ENCODE measurements around the gene ACBD6. TPM values are rescaled to one million over a fixed set of nuclear protein-coding genes. Genes with fewer than 3 reads are reported as not detected.

ACBD6 gene
- total RNA-seq, 1 experiment from 2014 or later: 74.0 TPM

DNA sequence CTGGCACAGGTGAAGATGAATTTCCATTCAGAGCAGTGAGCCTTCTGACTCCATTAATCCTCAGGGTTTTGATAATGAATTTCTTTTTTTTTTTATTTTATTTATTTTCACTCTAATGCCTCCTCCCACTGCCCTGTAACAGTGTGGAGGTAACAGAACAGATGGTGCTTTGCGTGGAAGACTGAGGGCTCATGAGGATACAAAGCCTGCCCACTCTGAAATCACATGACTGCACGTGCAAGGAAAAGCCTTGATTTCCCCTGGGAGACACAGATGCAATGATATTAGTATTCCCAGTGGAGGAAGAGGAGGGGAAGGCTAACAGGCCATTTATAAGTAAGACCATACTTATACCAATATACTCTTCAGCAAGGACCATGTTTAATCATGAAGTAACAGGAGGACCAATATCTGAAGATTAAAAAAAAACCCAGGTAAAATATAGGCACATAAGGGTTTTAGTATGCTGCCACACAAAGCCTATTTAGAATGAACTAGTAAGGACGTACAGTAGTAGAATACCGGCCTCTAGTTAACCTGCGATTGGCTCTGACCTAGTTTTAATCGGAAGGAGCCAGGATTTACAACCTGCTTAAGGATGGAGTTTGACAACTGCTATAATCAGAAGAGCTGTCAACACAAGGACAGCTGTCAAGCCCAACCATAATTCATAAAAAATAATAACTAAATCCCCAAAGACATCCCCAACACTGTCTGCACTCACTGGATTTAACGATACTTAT lies 202.7 kb downstream of the ACBD6 start:
- no peaks in the 10 kb centered on the region for H3K36me3 ChIP-seq (ENCODE audit: insufficient read depth, low read length)
- H3K27me3 ChIP-seq (ENCODE audit: low read length): no peaks in the 10 kb centered on the region
- H3K79me2 ChIP-seq (ENCODE audit: low read length): peaks cover 12% of the 10 kb centered on the region; the same call in 1 of the 2 replicates
- H2AFZ ChIP-seq (ENCODE audit: low read length): no peak overlapping the region
- DNase-seq: no peak
- H3K9ac ChIP-seq (ENCODE audit: low read length): no peak overlapping the region
- H3K4me3 ChIP-seq (ENCODE audit: low read length): no peak overlapping the region
- no peaks in the 10 kb centered on the region for H3K9me2 ChIP-seq (replicated peaks; ENCODE audit: insufficient read depth, low read length)
- H3K4me2 ChIP-seq (ENCODE audit: low read depth, low read length, poor library complexity, severe bottlenecking): peak overlapping the region; percentile 27
- H3K27ac ChIP-seq (ENCODE audit: low read length): peak overlapping the region; percentile 44
- H4K20me1 ChIP-seq (ENCODE audit: insufficient read depth, low read depth, low read length): no peaks in the 10 kb centered on the region
- H3K9me3 ChIP-seq (ENCODE audit: low read length): no peaks in the 10 kb centered on the region
- H3K4me1 ChIP-seq (ENCODE audit: low read length): peaks cover 25% of the 10 kb centered on the region

GRCh38 chr1:180295999-180296398 lies 206.4 kb downstream of the ACBD6 start:
- Histone ChIP-seq H3K27ac (ENCODE audit: low read length) (no peak overlapping the region), H3K36me3 (ENCODE audit: insufficient read depth, low read length) (no peaks in the 10 kb centered on the region), H3K9me2 (replicated peaks; ENCODE audit: insufficient read depth, low read length) (no peaks in the 10 kb centered on the region), H3K27me3 (ENCODE audit: low read length) (no peaks in the 10 kb centered on the region), H3K9me3 (ENCODE audit: low read length) (no peaks in the 10 kb centered on the region), H3K4me2 (ENCODE audit: low read depth, low read length, poor library complexity, severe bottlenecking) (no peak overlapping the region), H2AFZ (ENCODE audit: low read length) (no peak overlapping the region), H3K79me2 (ENCODE audit: low read length) (peaks cover 6% of the 10 kb centered on the region; the same call in 1 of the 2 replicates), H3K4me1 (ENCODE audit: low read length) (peaks cover 24% of the 10 kb centered on the region), H3K9ac (ENCODE audit: low read length) (no peak overlapping the region), H4K20me1 (ENCODE audit: insufficient read depth, low read depth, low read length) (no peaks in the 10 kb centered on the region), H3K4me3 (ENCODE audit: low read length) (no peak overlapping the region)
- no peak for DNase-seq

GRCh38 chr1:180294711-180295110 lies 207.7 kb downstream of the ACBD6 start:
- H3K27me3 ChIP-seq (ENCODE audit: low read length): no peaks in the 10 kb centered on the region
- no peaks in the 10 kb centered on the region for H3K9me3 ChIP-seq (ENCODE audit: low read length)
- H3K79me2 ChIP-seq (ENCODE audit: low read length): peaks cover 3% of the 10 kb centered on the region; the same call in 1 of the 2 replicates
- H3K4me2 ChIP-seq (ENCODE audit: low read depth, low read length, poor library complexity, severe bottlenecking): no peak overlapping the region
- no peak for DNase-seq
- no peaks in the 10 kb centered on the region for H4K20me1 ChIP-seq (ENCODE audit: insufficient read depth, low read depth, low read length)
- H2AFZ ChIP-seq (ENCODE audit: low read length): no peak overlapping the region
- no peaks in the 10 kb centered on the region for H3K36me3 ChIP-seq (ENCODE audit: insufficient read depth, low read length)
- H3K27ac ChIP-seq (ENCODE audit: low read length): no peak overlapping the region
- H3K9ac ChIP-seq (ENCODE audit: low read length): no peak overlapping the region
- H3K4me3 ChIP-seq (ENCODE audit: low read length): no peak overlapping the region
- H3K4me1 ChIP-seq (ENCODE audit: low read length): peaks cover 16% of the 10 kb centered on the region
- no peaks in the 10 kb centered on the region for H3K9me2 ChIP-seq (replicated peaks; ENCODE audit: insufficient read depth, low read length)

DNA sequence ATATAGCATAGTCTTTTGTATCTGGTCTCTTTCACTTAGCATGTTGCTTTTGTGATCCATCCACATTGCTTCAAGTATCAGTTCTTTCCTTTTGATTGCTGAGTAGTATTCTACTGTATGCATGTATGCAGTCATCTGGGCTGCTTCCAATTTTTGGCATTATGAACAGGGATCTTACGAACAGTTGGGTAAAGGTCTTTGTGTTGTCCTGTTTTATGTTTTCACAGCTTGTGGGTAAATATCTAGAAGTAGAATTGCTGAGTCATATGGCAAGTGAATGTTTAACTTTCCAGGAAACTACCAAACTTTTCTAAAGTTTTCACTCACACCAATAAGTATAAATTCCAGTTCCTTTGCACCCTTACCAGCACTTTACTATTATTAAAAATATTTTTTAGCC lies 211.4 kb downstream of the ACBD6 start:
- Histone ChIP-seq H3K79me2 (ENCODE audit: low read length) (peaks cover 4% of the 10 kb centered on the region), H3K9me2 (replicated peaks; ENCODE audit: insufficient read depth, low read length) (no peaks in the 10 kb centered on the region), H3K4me1 (ENCODE audit: low read length) (no peaks in the 10 kb centered on the region), H3K27me3 (ENCODE audit: low read length) (no peaks in the 10 kb centered on the region), H3K4me2 (ENCODE audit: low read depth, low read length, poor library complexity, severe bottlenecking) (no peak overlapping the region), H3K9me3 (ENCODE audit: low read length) (no peaks in the 10 kb centered on the region), H3K9ac (ENCODE audit: low read length) (no peak overlapping the region), H3K36me3 (ENCODE audit: insufficient read depth, low read length) (peaks cover 8% of the 10 kb centered on the region; the same call in 1 of the 2 replicates), H2AFZ (ENCODE audit: low read length) (no peak overlapping the region), H4K20me1 (ENCODE audit: insufficient read depth, low read depth, low read length) (no peaks in the 10 kb centered on the region), H3K4me3 (ENCODE audit: low read length) (no peak overlapping the region), H3K27ac (ENCODE audit: low read length) (no peak overlapping the region)
- no peak for DNase-seq

DNA sequence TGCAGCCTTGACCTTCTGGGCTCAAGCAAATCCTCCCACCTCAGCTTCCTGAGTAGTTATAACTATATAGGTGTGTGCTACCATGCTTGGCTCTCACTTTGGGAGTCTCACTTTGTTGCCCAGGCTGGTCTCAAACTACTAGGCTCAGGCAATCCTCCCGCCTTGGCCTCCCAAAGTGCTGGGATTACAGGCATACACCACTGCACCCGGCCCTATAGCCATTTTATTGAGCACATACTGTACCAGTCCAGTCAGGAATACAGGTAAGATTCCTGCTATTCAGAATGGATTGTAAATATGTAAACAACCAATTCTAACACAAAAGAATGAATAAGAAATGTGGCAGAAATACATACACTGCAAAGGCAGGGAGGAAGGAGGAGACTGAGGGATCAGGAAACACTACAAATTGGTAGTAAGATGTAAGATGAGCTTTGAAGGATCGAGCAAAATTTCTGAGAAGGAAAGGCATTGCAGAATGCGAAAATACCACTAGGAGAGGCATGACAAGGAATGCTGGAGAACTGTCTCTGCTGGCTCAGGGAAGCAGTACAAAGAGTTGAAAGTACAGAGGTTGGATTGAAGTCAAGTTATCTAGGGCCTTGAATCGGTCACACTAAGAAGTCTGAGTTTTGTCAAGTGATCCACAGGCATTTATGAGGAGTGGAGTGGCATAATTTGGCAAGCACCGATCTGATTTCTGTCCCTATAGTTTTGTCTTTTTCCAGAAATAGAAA lies 211.9 kb downstream of the ACBD6 start:
- H3K4me2 ChIP-seq (ENCODE audit: low read depth, low read length, poor library complexity, severe bottlenecking): no peak overlapping the region
- H3K9ac ChIP-seq (ENCODE audit: low read length): no peak overlapping the region
- H3K9me3 ChIP-seq (ENCODE audit: low read length): no peaks in the 10 kb centered on the region
- no peaks in the 10 kb centered on the region for H3K9me2 ChIP-seq (replicated peaks; ENCODE audit: insufficient read depth, low read length)
- no peak overlapping the region for H2AFZ ChIP-seq (ENCODE audit: low read length)
- H4K20me1 ChIP-seq (ENCODE audit: insufficient read depth, low read depth, low read length): no peaks in the 10 kb centered on the region
- peaks cover 4% of the 10 kb centered on the region for H3K79me2 ChIP-seq (ENCODE audit: low read length)
- no peak overlapping the region for H3K4me3 ChIP-seq (ENCODE audit: low read length)
- H3K4me1 ChIP-seq (ENCODE audit: low read length): no peaks in the 10 kb centered on the region
- no peak overlapping the region for H3K27ac ChIP-seq (ENCODE audit: low read length)
- H3K27me3 ChIP-seq (ENCODE audit: low read length): no peaks in the 10 kb centered on the region
- no peak for DNase-seq
- peaks cover 8% of the 10 kb centered on the region; the same call in 1 of the 2 replicates for H3K36me3 ChIP-seq (ENCODE audit: insufficient read depth, low read length)

DNA sequence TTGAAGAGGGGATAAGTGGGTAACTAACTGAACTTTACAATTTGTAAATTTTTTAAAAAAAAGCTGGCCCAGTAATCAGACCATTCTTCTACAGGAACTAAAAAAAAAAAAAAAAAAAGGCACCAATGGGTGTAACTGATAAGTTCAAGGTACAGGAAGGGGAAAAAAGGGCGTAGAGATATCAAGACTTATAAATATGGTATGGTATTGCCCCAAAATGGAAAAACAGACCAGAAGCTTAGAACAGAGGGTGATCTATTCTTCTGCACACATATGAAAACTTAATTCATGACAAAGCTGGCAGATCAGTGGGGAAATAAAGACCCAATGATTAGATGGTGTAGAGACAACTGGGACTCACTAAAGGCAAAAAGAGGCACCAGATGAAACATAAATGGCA lies 213.4 kb downstream of the ACBD6 start:
- no peak for DNase-seq
- H3K79me2 ChIP-seq (ENCODE audit: low read length): peaks cover 4% of the 10 kb centered on the region
- H3K27ac ChIP-seq (ENCODE audit: low read length): no peak overlapping the region
- no peak overlapping the region for H3K4me2 ChIP-seq (ENCODE audit: low read depth, low read length, poor library complexity, severe bottlenecking)
- H3K9ac ChIP-seq (ENCODE audit: low read length): no peak overlapping the region
- no peak overlapping the region for H3K4me3 ChIP-seq (ENCODE audit: low read length)
- H3K4me1 ChIP-seq (ENCODE audit: low read length): no peaks in the 10 kb centered on the region
- H4K20me1 ChIP-seq (ENCODE audit: insufficient read depth, low read depth, low read length): no peaks in the 10 kb centered on the region
- H3K36me3 ChIP-seq (ENCODE audit: insufficient read depth, low read length): peaks cover 8% of the 10 kb centered on the region; the same call in 1 of the 2 replicates
- no peak overlapping the region for H2AFZ ChIP-seq (ENCODE audit: low read length)
- H3K27me3 ChIP-seq (ENCODE audit: low read length): no peaks in the 10 kb centered on the region
- H3K9me2 ChIP-seq (replicated peaks; ENCODE audit: insufficient read depth, low read length): no peaks in the 10 kb centered on the region
- no peaks in the 10 kb centered on the region for H3K9me3 ChIP-seq (ENCODE audit: low read length)

DNA sequence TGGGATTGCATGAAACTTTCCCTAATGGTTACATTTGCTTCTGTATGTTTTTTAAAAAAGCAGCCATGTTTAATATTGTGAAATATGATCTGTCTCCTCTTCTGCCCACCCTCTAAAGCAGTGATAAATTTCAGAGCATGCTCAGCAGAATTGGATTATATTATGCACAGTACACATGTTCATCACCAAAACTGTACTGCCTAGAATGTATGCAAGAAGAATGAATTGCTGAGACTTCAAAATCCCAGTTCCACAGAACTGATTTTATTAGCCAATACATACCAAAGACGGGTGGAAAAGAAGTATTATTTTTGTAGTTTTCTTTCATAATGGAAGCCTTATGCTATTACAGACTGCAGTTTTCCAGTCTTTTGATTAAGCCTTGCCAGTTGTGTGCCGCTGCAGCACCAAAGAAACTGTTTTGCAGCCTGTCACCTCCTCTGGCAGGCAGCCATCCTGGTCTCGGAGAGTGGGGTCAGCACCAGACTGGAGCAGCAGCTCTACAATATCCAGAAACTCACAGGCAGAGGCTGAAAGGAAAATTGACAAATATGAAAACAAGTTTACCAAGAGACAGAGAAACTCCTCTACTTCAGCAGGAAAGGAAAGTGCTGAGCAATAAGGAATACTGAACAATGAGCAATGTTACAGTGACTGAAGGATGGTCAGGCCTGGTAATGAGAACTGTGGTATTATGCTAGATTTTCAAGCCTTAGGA lies 214.2 kb downstream of the ACBD6 start:
- no peak overlapping the region for H3K4me2 ChIP-seq (ENCODE audit: low read depth, low read length, poor library complexity, severe bottlenecking)
- H3K4me3 ChIP-seq (ENCODE audit: low read length): no peak overlapping the region

GRCh38 chr1:180286417-180286816 lies 216.0 kb downstream of the ACBD6 start:
- H3K27ac ChIP-seq (ENCODE audit: low read length): no peak overlapping the region
- no peak overlapping the region for H3K4me2 ChIP-seq (ENCODE audit: low read depth, low read length, poor library complexity, severe bottlenecking)
- H3K9ac ChIP-seq (ENCODE audit: low read length): no peak overlapping the region
- no peaks in the 10 kb centered on the region for H3K4me1 ChIP-seq (ENCODE audit: low read length)
- H2AFZ ChIP-seq (ENCODE audit: low read length): no peak overlapping the region
- H3K79me2 ChIP-seq (ENCODE audit: low read length): peaks cover 4% of the 10 kb centered on the region
- no peak for DNase-seq
- no peak overlapping the region for H3K4me3 ChIP-seq (ENCODE audit: low read length)
- H3K36me3 ChIP-seq (ENCODE audit: insufficient read depth, low read length): peaks cover 8% of the 10 kb centered on the region; the same call in 1 of the 2 replicates
- no peaks in the 10 kb centered on the region for H3K27me3 ChIP-seq (ENCODE audit: low read length)
- H4K20me1 ChIP-seq (ENCODE audit: insufficient read depth, low read depth, low read length): no peaks in the 10 kb centered on the region
- H3K9me3 ChIP-seq (ENCODE audit: low read length): no peaks in the 10 kb centered on the region
- no peaks in the 10 kb centered on the region for H3K9me2 ChIP-seq (replicated peaks; ENCODE audit: insufficient read depth, low read length)

More for the DNA sequence above, 214.2 kb downstream of the ACBD6 start:
- Histone ChIP-seq H3K9ac (ENCODE audit: low read length) (no peak overlapping the region), H3K36me3 (ENCODE audit: insufficient read depth, low read length) (peaks cover 8% of the 10 kb centered on the region; the same call in 1 of the 2 replicates), H3K9me3 (ENCODE audit: low read length) (no peaks in the 10 kb centered on the region), H4K20me1 (ENCODE audit: insufficient read depth, low read depth, low read length) (no peaks in the 10 kb centered on the region), H3K9me2 (replicated peaks; ENCODE audit: insufficient read depth, low read length) (no peaks in the 10 kb centered on the region), H3K79me2 (ENCODE audit: low read length) (peaks cover 4% of the 10 kb centered on the region), H3K27me3 (ENCODE audit: low read length) (no peaks in the 10 kb centered on the region), H2AFZ (ENCODE audit: low read length) (no peak overlapping the region), H3K4me1 (ENCODE audit: low read length) (no peaks in the 10 kb centered on the region), H3K27ac (ENCODE audit: low read length) (no peak overlapping the region)
- DNase-seq: no peak

Data from Karpas-422 (cell line).